Measurements from ENCODE around the gene SERHL2.
"Not testable (repeated sequence)": the region's sequence is repeated elsewhere in the genome, so short reads cannot be mapped to it uniquely, and the experiment has no call there.

DNA sequence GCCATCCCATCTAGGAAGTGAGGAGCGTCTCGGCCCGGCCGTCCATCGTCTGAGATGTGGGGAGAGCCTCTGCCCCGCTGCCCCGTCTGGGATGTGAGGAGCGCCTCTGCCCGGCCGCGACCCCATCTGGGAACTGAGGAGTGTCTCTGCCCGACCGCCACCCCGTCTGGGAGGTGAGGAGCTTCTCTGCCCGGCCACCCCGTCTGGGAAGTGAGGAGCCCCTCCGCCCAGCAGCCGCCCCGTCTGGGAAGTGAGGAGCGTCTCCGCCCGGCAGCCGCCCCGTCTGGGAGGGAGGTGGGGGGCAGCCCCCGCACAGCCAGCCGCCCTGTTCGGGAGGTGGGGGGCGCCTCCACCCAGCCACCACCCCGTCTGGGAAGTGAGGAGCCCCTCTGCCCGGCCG is 53.9 kb downstream of the SERHL2 start:
- TF ChIP-seq, protein P1, sequence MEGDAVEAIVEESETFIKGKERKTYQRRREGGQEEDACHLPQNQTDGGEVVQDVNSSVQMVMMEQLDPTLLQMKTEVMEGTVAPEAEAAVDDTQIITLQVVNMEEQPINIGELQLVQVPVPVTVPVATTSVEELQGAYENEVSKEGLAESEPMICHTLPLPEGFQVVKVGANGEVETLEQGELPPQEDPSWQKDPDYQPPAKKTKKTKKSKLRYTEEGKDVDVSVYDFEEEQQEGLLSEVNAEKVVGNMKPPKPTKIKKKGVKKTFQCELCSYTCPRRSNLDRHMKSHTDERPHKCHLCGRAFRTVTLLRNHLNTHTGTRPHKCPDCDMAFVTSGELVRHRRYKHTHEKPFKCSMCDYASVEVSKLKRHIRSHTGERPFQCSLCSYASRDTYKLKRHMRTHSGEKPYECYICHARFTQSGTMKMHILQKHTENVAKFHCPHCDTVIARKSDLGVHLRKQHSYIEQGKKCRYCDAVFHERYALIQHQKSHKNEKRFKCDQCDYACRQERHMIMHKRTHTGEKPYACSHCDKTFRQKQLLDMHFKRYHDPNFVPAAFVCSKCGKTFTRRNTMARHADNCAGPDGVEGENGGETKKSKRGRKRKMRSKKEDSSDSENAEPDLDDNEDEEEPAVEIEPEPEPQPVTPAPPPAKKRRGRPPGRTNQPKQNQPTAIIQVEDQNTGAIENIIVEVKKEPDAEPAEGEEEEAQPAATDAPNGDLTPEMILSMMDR (optimal IDR thresholded peaks at IDR 0.05 in 1 of 3, IDR thresholded peaks at IDR 0.05 in 1 of 3, conservative IDR thresholded peaks at IDR 0.05 in 1 of 3; ENCODE audit: extremely low read depth in 1 of 3, insufficient read depth in 2 of 3, low read length in 3 of 3), result not testable (repeated sequence)
- not testable (repeated sequence) for TF ChIP-seq EZH2 (IDR thresholded peaks at IDR 0.05; ENCODE audit: low read length)

All from keratinocyte (primary cell).